Testis (tissue), 3 donors: ENCODE results near the gene SHROOM3. TPM values are rescaled to one million over a fixed set of nuclear protein-coding genes. Genes with fewer than 3 reads are reported as not detected.

Experiments
- DNase-seq: peaks from one replicate; pipeline ENCODE4 v3.0.0-alpha.2; 2019
- H3K27ac ChIP-seq, 2 donors: fragments of 200-600 bp; sonication (generic); one replicate each; pipeline ENCODE4 v1.5.1; 2019
- H3K27me3 ChIP-seq: fragments of 200-600 bp; sonication (generic); one replicate; pipeline ENCODE4 v1.5.1; 2019
- H3K36me3 ChIP-seq: fragments of 200-600 bp; sonication (generic); one replicate; pipeline ENCODE4 v1.5.1; 2017; ENCODE audit warnings: low read depth; ENCODE audit errors: missing control alignments
- H3K4me1 ChIP-seq: fragments of 200-600 bp; sonication (generic); one replicate; pipeline ENCODE4 v1.5.1; 2019
- H3K4me3 ChIP-seq, 2 donors: fragments of 200-600 bp; sonication (generic); one replicate each; pipeline ENCODE4 v1.5.1; 2017 to 2019
- H3K9me3 ChIP-seq: fragments of 200-600 bp; sonication (generic); one replicate; pipeline ENCODE4 v1.5.1; 2017
- POLR2A ChIP-seq: fragments of 450-650 bp; IDR thresholded peaks from one replicate; pipeline ENCODE4 v1.6.1; 2017; ENCODE audit warnings: antibody characterized with exemption, mild to moderate bottlenecking, moderate library complexity
- WGBS, 2 donors: methylation state at CpG; one replicate each; pipeline ENCODE4 v1.1.5; 2018; 5-methylcytosine and 5-hydroxymethylcytosine counted together
- intact Hi-C: fragments of 100-400 bp; cut with DNase I; formaldehyde crosslinking; loops from one replicate; pipeline ENCODE4 v1.15.1; 2023; ENCODE audit warnings: low total_unique reads
- polyA plus RNA-seq: library from polyadenylated mRNA; stranded (reverse); fragments of 350-450 nt; fragmentation: Illumina TruSeq; extraction: RNeasy Lipid Tissue Mini Kit (QIAGEN cat#74804); gene quantifications from one replicate; pipeline ENCODE4 v1.2.3, GENCODE V29; 2014; ENCODE audit warnings: low read depth, low replicate concordance; ENCODE audit not compliant: insufficient read depth
- total RNA-seq, 2 donors: library from RNA; depleted of rRNA; stranded (reverse); fragments of >200 nt; gene quantifications; one replicate each; pipeline ENCODE4 v1.2.3, GENCODE V29; 2016
- TF ChIP-seq, protein P1 (sequence below), 3 experiments: fragments of 450-650 bp in 2 of 3; fragments of 200-600 bp in 1 of 3; sonication (generic) in 1 of 3; IDR thresholded peaks; one replicate each; pipeline ENCODE4 v1.5.1; 2016 to 2019; ENCODE audit warnings: antibody characterized with exemption in 3 of 3, mild to moderate bottlenecking in 2 of 3, moderate library complexity in 1 of 3

The SHROOM3 gene
- total and polyA plus RNA-seq, 3 donors from 2014 or later: 3.9 to 7.2 (median 6.4) TPM

DNA sequence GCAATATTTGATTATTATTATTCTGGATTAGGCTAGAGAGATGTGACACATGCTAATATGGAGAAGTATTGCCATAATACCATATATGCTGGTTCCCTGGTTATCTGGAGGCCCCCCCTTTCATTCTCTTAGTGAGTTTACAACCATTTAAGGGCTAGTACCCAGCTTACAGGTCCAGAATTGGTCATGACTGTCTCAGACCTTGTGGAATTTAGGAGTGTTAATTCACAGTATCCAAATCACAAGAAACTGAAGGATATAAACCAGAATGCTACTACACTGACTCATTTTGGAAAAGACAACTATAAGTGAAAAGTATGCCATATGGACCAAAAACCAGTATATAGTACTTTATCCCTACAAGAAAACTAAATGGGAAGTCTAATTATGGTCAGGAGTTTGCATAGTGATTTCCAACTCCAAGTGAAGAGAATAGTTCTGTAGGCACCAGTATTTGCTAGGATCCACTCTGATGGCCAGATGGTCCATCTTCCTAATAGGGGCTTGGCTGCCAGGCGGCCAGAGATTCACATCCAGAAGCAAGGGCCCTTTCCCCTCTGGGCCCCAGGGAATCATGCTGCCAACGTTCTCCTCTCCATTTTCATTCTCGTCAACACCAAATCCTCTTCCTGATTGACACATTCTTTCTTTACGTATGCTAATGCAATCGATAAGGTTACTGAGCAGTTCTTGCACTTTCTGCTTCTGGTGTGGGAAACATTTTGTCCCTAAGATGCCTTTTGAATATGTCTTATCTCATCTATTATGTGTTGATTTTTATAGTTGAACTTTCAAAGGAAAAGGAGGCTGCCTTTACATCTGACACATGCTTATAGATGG lies 123.6 kb downstream of the SHROOM3 start:
- intact Hi-C loops: no loop called here
- Histone ChIP-seq H3K9me3 (no peaks in the 10 kb centered on the region), H3K27ac (no peak overlapping the region), H3K36me3 (no peaks in the 10 kb centered on the region), H3K4me1 (peaks cover 9% of the 10 kb centered on the region), H3K27me3 (no peaks in the 10 kb centered on the region), H3K4me3 (no peak overlapping the region)
- TF ChIP-seq, protein P1, sequence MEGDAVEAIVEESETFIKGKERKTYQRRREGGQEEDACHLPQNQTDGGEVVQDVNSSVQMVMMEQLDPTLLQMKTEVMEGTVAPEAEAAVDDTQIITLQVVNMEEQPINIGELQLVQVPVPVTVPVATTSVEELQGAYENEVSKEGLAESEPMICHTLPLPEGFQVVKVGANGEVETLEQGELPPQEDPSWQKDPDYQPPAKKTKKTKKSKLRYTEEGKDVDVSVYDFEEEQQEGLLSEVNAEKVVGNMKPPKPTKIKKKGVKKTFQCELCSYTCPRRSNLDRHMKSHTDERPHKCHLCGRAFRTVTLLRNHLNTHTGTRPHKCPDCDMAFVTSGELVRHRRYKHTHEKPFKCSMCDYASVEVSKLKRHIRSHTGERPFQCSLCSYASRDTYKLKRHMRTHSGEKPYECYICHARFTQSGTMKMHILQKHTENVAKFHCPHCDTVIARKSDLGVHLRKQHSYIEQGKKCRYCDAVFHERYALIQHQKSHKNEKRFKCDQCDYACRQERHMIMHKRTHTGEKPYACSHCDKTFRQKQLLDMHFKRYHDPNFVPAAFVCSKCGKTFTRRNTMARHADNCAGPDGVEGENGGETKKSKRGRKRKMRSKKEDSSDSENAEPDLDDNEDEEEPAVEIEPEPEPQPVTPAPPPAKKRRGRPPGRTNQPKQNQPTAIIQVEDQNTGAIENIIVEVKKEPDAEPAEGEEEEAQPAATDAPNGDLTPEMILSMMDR (IDR thresholded peaks at IDR 0.05): no peak
- no peak for TF ChIP-seq POLR2A
- 78 to 90% methylated on average over 5 of the region's 5 CpGs for WGBS, 2 donors
- DNase-seq: no peak

DNA sequence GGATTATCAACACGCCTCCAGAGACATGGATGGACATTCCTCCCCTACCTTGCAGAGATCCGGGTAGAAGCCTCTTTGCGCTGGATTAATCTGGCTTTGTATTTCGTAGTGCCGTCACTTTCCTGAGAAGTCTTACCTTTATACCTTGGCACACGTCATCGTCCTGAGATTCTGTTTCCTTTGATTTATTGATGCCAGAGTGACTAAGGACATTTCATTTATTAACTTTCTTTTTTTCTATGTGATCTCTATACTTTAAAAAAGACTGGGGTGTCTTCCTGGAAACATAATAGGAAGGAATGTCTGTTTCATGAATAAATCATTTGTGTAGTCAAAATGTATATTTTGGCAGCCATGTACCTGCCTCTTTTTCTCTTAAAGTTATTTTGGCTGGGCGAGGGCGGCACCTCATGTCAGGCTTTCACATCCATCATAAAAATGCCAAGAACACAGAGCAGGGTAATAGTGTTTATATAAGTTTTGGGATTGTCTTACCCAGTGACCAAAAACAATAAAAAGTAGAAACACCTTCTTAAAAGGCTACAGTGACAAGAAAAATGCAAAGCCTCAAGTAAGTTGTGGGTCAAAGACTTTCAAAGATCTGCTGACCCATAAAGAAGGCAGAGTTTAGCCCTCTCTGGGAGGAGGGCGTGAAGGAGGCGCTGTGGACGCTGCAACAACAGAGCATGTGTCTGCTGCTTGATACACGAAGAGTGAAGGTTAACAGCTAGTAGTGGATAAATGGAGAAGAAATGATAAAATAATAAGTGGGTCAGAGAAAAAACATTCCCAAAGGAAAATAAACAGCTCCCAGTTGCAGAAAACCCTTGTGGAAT lies 124.4 kb downstream of the SHROOM3 start:
- no peak for DNase-seq
- Histone ChIP-seq H3K36me3 (no peaks in the 10 kb centered on the region), H3K4me1 (peaks cover 9% of the 10 kb centered on the region), H3K27me3 (no peaks in the 10 kb centered on the region), H3K27ac (no peak overlapping the region), H3K4me3 (no peak overlapping the region), H3K9me3 (no peaks in the 10 kb centered on the region)
- 73 to 85% methylated on average over 13 of the region's 13 CpGs for WGBS, 2 donors
- intact Hi-C loops: no loop called here
- TF ChIP-seq, protein P1 (IDR thresholded peaks at IDR 0.05): no peak
- TF ChIP-seq POLR2A: no peak

DNA sequence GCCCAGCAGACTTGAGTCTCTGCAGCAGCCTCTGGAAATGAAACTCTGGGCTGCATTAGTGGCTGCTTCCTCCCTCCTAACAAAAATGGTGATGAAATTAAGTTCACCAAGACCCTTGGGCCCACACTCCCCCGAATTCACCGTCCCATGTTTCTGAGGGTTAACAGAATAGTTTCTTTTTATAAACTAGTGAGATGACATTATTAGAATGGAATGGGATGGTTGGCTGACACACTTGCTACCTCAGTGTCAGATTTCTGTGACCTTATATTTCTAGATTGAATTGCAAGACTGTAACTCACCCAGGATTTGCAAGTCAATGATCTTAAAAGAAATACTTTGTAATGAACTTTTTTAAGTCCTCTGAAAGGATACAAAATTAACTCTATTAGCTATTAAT lies 127.1 kb downstream of the SHROOM3 start:
- Histone ChIP-seq H3K27me3 (no peaks in the 10 kb centered on the region), H3K4me3 (no peak overlapping the region), H3K9me3 (no peaks in the 10 kb centered on the region), H3K36me3 (no peaks in the 10 kb centered on the region), H3K4me1 (peaks cover 9% of the 10 kb centered on the region), H3K27ac (no peak overlapping the region)
- intact Hi-C loops: no loop called here
- no peak for TF ChIP-seq POLR2A
- TF ChIP-seq, protein P1 (IDR thresholded peaks at IDR 0.05): no peak
- DNase-seq: no peak
- WGBS, 2 donors: 7 to 41% methylated on average over 2 of the region's 2 CpGs

DNA sequence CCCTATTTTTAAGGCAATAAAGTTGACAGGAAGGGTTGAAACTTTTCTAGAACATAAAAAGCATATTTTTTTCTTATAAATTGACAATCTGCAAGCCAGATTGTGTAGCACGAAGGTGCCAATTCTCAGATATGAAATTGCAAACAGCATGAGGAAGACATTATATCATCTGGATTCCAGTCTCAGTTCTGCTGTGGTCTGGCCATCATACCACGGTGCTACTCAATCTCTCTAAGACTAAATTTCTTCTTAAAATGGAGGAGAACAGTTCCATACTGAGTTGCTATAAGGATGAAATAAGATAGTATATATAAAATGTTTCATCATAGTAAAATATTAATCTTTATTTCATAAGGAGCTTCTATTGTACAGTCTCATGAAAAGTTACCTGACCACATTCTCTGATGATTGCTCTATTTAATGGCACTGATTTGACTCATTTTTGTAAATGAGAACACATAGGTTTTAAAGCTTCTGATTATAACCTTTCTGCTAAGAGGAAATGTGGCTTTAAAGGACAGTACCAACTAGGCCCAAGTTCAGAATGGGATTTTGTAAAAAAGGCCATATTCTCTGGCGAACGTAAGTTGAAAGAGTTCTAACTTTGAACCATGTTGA lies 127.9 kb downstream of the SHROOM3 start:
- Histone ChIP-seq H3K9me3 (no peaks in the 10 kb centered on the region), H3K4me1 (peaks cover 9% of the 10 kb centered on the region), H3K36me3 (no peaks in the 10 kb centered on the region), H3K27me3 (no peaks in the 10 kb centered on the region), H3K27ac (no peak overlapping the region), H3K4me3 (no peak overlapping the region)
- TF ChIP-seq, protein P1 (IDR thresholded peaks at IDR 0.05): no peak
- no peak for TF ChIP-seq POLR2A
- no peak for DNase-seq
- 85% methylated on average over 4 of the region's 4 CpGs for WGBS, 2 donors
- intact Hi-C loops: no loop called here
